Measurements from ENCODE around the gene TFAM.

Gene TFAM

GRCh38 chr10:58350619-58351323 is 34.4 kb upstream of the TFAM start:
- H3K4me3 ChIP-seq (ENCODE audit: low read length): no peak overlapping the region
- TF ChIP-seq CTCF (conservative IDR thresholded peaks at IDR 0.05; ENCODE audit: low read length): no peak
- DNase-seq (ENCODE audit: low read depth): peak; percentile 17

GRCh38 chr10:58351616-58352578 is 33.3 kb upstream of the TFAM start:
- DNase-seq (ENCODE audit: low read depth): no peak
- no peak overlapping the region for H3K4me3 ChIP-seq (ENCODE audit: low read length)
- no peak for TF ChIP-seq CTCF (conservative IDR thresholded peaks at IDR 0.05; ENCODE audit: low read length)

DNA sequence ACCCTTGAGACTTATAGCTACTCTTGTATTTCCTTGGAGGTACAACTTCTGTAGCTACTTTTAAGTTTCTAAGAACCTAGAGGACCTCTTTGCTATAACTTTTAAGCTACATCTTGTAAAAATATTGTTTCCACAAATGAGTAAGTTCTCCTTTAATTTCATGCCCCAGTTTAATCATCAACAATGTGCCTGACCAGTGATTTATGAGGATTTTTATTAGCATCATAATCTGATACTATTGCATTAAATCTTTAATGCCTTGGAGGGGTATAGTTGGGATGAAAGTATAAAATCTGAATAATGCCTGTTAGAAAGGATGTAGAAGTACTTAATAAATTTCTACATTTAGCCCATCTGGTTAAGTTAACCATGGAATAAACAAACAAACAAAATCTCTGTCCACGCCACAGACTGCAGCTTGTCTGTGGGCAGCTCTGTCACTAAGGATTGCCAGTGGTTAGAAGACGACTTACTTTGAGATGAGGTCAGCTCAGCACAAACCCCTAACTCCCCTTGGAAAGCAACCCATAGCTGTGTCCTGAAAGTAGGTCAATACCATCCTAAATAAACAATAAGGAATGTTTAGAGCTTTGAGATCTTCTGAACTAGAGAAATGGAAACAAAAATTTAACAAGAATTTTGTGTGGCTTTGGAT is 32.1 kb upstream of the TFAM start:
- no peak for TF ChIP-seq CTCF (conservative IDR thresholded peaks at IDR 0.05; ENCODE audit: low read length)
- DNase-seq (ENCODE audit: low read depth): peak; percentile 42
- no peak overlapping the region for H3K4me3 ChIP-seq (ENCODE audit: low read length)

- H3K4me3 ChIP-seq (ENCODE audit: low read length): no peak overlapping the region
- no peak for TF ChIP-seq CTCF (conservative IDR thresholded peaks at IDR 0.05; ENCODE audit: low read length)
- no peak for DNase-seq (ENCODE audit: low read depth)
These were observed 28.5 kb upstream of the TFAM start for GRCh38 chr10:58356756-58357155.

GRCh38 chr10:58358314-58358933 is 26.8 kb upstream of the TFAM start:
- TF ChIP-seq CTCF (conservative IDR thresholded peaks at IDR 0.05; ENCODE audit: low read length): no peak
- DNase-seq (ENCODE audit: low read depth): no peak
- H3K4me3 ChIP-seq (ENCODE audit: low read length): no peak overlapping the region

GRCh38 chr10:58358947-58359346 is 26.3 kb upstream of the TFAM start:
- no peak overlapping the region for H3K4me3 ChIP-seq (ENCODE audit: low read length)
- TF ChIP-seq CTCF (conservative IDR thresholded peaks at IDR 0.05; ENCODE audit: low read length): no peak
- DNase-seq (ENCODE audit: low read depth): no peak
